Measurements from ENCODE around the gene RPTOR. TPM values are rescaled to one million over a fixed set of nuclear protein-coding genes. Genes with fewer than 3 reads are reported as not detected.

The RPTOR gene
- total RNA-seq, 2 experiments from 2014 or later = 45.3 to 49.1 TPM

GRCh38 chr17:80786887-80787286, 242.2 kb downstream of the RPTOR start:
- ChIA-PET POLR2A (interaction anchor here (1.2 kb wide), 1 partner anchor 12 kb away, joined by 4 read pairs; no protein-coding TSS in a partner anchor), CTCF (interaction anchor here (1.6 kb wide), 1 partner anchor 13 kb away, joined by 7 read pairs; no protein-coding TSS in a partner anchor)
- peaks cover 88% of the 10 kb centered on the region for H3K4me1 Mint-ChIP-seq (ENCODE audit: low read depth)
- peaks cover 32% of the 10 kb centered on the region for H3K36me3 Mint-ChIP-seq (ENCODE audit: low read depth)
- H3K9me3 Mint-ChIP-seq = peaks cover 8% of the 10 kb centered on the region
- no peaks in the 10 kb centered on the region for H3K27me3 Mint-ChIP-seq
- DNase-seq (no peak), ATAC-seq (no peak)
- H3K4me3 Mint-ChIP-seq = no peak overlapping the region
- H3K27ac Mint-ChIP-seq = peak overlapping the region; percentile 24
- intact Hi-C loops (cut with micrococcal nuclease) = loop anchor here (10.0 kb wide), 2 partner anchors 108 to 112 kb away; no protein-coding TSS in a partner anchor
- TF ChIP-seq, protein P1, sequence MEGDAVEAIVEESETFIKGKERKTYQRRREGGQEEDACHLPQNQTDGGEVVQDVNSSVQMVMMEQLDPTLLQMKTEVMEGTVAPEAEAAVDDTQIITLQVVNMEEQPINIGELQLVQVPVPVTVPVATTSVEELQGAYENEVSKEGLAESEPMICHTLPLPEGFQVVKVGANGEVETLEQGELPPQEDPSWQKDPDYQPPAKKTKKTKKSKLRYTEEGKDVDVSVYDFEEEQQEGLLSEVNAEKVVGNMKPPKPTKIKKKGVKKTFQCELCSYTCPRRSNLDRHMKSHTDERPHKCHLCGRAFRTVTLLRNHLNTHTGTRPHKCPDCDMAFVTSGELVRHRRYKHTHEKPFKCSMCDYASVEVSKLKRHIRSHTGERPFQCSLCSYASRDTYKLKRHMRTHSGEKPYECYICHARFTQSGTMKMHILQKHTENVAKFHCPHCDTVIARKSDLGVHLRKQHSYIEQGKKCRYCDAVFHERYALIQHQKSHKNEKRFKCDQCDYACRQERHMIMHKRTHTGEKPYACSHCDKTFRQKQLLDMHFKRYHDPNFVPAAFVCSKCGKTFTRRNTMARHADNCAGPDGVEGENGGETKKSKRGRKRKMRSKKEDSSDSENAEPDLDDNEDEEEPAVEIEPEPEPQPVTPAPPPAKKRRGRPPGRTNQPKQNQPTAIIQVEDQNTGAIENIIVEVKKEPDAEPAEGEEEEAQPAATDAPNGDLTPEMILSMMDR (IDR thresholded peaks at IDR 0.05) = no peak

DNA sequence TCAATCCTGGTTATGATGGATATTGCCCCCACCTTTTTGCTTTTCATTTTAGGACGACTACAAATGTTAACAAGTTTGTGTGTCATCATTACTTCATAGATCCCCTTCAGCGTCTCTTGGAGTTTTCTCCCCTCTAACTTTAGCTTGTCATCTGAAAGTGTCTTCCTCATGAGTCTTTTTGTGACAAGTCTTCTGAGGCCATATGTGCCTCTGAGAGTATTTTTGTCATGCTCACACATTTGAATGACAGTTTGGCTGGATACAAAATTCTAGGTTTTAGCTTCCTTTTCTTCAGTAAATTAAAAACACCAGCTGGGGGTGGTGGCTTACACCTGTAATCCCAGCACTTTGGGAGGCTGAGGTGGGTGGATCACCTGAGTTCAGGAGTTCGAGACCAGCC, 243.2 kb downstream of the RPTOR start:
- POLR2A ChIA-PET = interaction anchor here (0.8 to 1.2 kb wide), 3 partner anchors 13 to 45 kb away, joined by 3 to 4 read pairs (median 3); no protein-coding TSS in a partner anchor
- intact Hi-C loops (cut with micrococcal nuclease) = loop anchor here (2.0 to 10.0 kb wide), 3 partner anchors 45 to 113 kb away; no protein-coding TSS in a partner anchor
- CTCF ChIA-PET = interaction anchor here (1.6 kb wide), 1 partner anchor 14 kb away, joined by 7 read pairs; no protein-coding TSS in a partner anchor
- H3K27me3 Mint-ChIP-seq = no peaks in the 10 kb centered on the region
- peak overlapping the region; percentile 50 for H3K27ac Mint-ChIP-seq
- TF ChIP-seq, protein P1 (IDR thresholded peaks at IDR 0.05) = no peak
- peaks cover 88% of the 10 kb centered on the region for H3K4me1 Mint-ChIP-seq (ENCODE audit: low read depth)
- H3K36me3 Mint-ChIP-seq (ENCODE audit: low read depth) = peaks cover 38% of the 10 kb centered on the region
- H3K9me3 Mint-ChIP-seq = peaks cover 8% of the 10 kb centered on the region
- DNase-seq (no peak), ATAC-seq (no peak)
- H3K4me3 Mint-ChIP-seq = no peak overlapping the region

- ChIA-PET CTCF (interaction anchor here (0.6 to 1.4 kb wide), 7 partner anchors 8 to 67 kb away, joined by 3 to 7 read pairs (median 3); no protein-coding TSS in a partner anchor), POLR2A (interaction anchor here (1.2 to 2.9 kb wide), 3 partner anchors 8 to 26 kb away, joined by 5 to 21 read pairs (median 6); no protein-coding TSS in a partner anchor)
- Mint-ChIP-seq H3K4me1 (ENCODE audit: low read depth) (peaks cover 85% of the 10 kb centered on the region), H3K9me3 (peaks cover 8% of the 10 kb centered on the region), H3K36me3 (ENCODE audit: low read depth) (peaks cover 49% of the 10 kb centered on the region), H3K27ac (peak overlapping the region; percentile 96), H3K4me3 (peak overlapping the region; percentile 58), H3K27me3 (no peaks in the 10 kb centered on the region)
- TF ChIP-seq, protein P1 (IDR thresholded peaks at IDR 0.05) = no peak
- peak; percentile 35 for ATAC-seq
- DNase-seq = peak; percentile 54
- intact Hi-C loops (cut with micrococcal nuclease) = loop anchor here (2.0 to 10.0 kb wide), 3 partner anchors 43 to 115 kb away; no protein-coding TSS in a partner anchor
Observed at GRCh38 chr17:80789356-80789902, 244.8 kb downstream of the RPTOR start.

DNA sequence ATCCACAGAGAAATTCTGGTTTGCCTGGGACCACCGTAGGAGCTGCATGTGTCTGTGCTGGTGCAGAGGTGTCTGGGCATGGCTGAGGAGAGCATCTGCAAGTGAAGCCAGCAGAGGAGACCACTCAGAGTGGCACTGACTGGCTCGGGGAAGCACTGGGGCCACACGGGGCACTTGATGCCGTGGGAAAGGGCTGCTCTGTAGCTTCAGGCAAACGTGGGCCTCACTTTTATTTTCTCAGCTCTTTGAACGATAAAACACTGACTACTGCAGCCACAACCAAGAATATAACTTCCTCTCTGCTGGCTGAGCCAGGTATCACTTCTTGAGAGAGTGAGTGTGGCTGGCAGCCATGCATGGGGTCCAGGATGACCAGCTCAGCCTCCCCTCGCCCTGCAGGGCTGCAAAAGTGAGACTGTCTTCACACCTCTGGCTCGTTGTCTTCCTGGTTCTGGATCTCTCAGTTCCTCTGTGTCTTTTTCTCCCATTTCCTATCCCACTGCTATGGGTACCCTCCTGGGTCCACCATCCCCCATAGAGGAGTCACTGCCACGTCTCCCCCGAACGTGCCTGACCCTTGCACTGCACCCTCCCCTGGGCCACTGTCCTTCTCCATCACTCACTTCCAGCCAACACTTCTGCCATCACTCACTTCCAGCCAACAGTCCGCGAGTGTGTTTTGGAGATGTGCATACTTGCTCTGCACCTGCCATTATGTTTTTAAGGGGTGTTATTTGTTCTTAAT, 245.6 kb downstream of the RPTOR start:
- H3K27ac Mint-ChIP-seq = peak overlapping the region; percentile 96
- ATAC-seq = peak; percentile 59
- DNase-seq = peak; percentile 54
- intact Hi-C loops (cut with micrococcal nuclease) = no loop called here
- TF ChIP-seq, protein P1 (IDR thresholded peaks at IDR 0.05) = peak; percentile 15
- H3K36me3 Mint-ChIP-seq (ENCODE audit: low read depth) = peaks cover 55% of the 10 kb centered on the region
- peak overlapping the region; percentile 58 for H3K4me3 Mint-ChIP-seq
- POLR2A ChIA-PET = interaction anchor here (0.7 to 2.9 kb wide), 9 partner anchors 9 to 103 kb away, joined by 3 to 21 read pairs (median 5); no protein-coding TSS in a partner anchor
- no peaks in the 10 kb centered on the region for H3K27me3 Mint-ChIP-seq
- H3K4me1 Mint-ChIP-seq (ENCODE audit: low read depth) = peaks cover 82% of the 10 kb centered on the region
- CTCF ChIA-PET = interaction anchor here (0.7 to 1.5 kb wide), 9 partner anchors 9 to 109 kb away, joined by 3 to 7 read pairs (median 3); no protein-coding TSS in a partner anchor
- H3K9me3 Mint-ChIP-seq = peaks cover 8% of the 10 kb centered on the region

Measured in activated CD8-positive, alpha-beta T cell treated with anti-CD3 and anti-CD28 coated beads for 36 hours (primary cell).